Vagina (tissue), 2 donors: ENCODE results near the gene SPSB3.

Experiments used
- POLR2A ChIP-seq, 2 donors: fragments of 450-650 bp; IDR thresholded peaks; one replicate each; pipeline ENCODE4 v1.6.1; 2017; ENCODE audit warnings: antibody characterized with exemption in 2 of 2, mild to moderate bottlenecking in 2 of 2, moderate library complexity in 2 of 2
- POLR2AphosphoS5 ChIP-seq, 2 donors: sonication (generic); formaldehyde crosslinking; IDR thresholded peaks; one replicate each; pipeline ENCODE4 v1.9.0; 2017; ENCODE audit warnings: antibody characterized with exemption in 2 of 2, mild to moderate bottlenecking in 2 of 2, low read depth in 1 of 2; ENCODE audit not compliant: insufficient read depth in 1 of 2
- TF ChIP-seq, protein P1 (sequence below), 3 experiments: fragments of 450-650 bp in 2 of 3; fragments of 200-600 bp in 1 of 3; sonication (generic) in 1 of 3; IDR thresholded peaks; one replicate each; pipeline ENCODE4 v1.5.1; 2017 to 2019; ENCODE audit warnings: antibody characterized with exemption in 3 of 3, mild to moderate bottlenecking in 2 of 3, moderate library complexity in 2 of 3

DNA sequence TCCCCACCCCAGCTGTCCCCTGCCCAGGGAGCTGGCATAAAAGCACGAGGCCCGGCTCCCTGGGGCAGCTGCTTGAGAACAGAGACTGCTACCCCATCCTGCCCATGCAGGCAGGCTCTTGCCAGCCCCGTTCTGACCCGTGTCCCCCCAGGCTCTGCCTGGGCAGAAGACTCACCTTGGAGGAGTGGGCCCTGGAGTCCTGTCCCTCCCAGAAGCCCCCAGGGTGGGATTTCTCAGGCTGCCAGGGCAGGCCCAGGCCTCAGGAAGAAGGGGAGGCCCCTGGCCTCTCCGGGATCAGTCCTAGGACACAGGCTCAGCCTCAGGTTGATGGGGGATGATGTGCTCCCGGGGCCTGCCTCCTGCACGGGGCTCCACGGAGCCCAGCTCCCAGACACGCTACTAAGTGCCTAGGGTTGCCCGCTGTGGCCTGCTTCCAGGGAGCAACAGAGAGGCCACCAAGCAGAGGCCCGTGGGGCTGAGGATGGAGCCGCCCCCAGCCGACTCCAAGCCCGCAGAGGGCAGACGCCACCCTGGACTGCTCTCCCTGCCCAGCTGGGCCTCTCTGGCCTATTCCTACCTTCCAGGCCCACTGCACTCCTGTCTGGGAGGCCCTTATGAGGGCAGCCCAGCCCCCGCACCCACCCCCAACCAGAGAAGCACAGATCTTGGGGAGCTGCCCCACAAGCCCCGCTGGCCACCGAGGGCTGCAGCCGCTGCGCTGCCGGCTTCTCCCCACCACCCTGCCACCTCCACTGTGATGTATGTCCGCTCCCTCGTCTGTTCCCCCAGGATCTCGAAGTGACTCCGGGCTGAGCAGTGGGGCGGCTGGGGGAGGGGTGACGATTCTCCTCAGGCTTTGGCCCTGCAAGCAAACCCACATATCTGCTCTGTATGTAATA is 12.7 kb downstream of the SPSB3 start:
- TF ChIP-seq POLR2AphosphoS5 (IDR thresholded peaks at IDR 0.05; ENCODE audit: insufficient read depth in 1 of 2, low read depth in 1 of 2) (no peak), POLR2A (IDR thresholded peaks at IDR 0.05) (no peak)
- TF ChIP-seq, protein P1, sequence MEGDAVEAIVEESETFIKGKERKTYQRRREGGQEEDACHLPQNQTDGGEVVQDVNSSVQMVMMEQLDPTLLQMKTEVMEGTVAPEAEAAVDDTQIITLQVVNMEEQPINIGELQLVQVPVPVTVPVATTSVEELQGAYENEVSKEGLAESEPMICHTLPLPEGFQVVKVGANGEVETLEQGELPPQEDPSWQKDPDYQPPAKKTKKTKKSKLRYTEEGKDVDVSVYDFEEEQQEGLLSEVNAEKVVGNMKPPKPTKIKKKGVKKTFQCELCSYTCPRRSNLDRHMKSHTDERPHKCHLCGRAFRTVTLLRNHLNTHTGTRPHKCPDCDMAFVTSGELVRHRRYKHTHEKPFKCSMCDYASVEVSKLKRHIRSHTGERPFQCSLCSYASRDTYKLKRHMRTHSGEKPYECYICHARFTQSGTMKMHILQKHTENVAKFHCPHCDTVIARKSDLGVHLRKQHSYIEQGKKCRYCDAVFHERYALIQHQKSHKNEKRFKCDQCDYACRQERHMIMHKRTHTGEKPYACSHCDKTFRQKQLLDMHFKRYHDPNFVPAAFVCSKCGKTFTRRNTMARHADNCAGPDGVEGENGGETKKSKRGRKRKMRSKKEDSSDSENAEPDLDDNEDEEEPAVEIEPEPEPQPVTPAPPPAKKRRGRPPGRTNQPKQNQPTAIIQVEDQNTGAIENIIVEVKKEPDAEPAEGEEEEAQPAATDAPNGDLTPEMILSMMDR (IDR thresholded peaks at IDR 0.05): no peak
